ENCODE measurements around the gene ARHGAP33. TPM values are rescaled to one million over a fixed set of nuclear protein-coding genes. Genes with fewer than 3 reads are reported as not detected.

The ARHGAP33 gene
- total and polyA plus RNA-seq, 2 of the 8 experiments (the other 6 are each of a cell fraction or from before 2014, with no cell fraction given), result 6.5 to 25.2 TPM

DNA sequence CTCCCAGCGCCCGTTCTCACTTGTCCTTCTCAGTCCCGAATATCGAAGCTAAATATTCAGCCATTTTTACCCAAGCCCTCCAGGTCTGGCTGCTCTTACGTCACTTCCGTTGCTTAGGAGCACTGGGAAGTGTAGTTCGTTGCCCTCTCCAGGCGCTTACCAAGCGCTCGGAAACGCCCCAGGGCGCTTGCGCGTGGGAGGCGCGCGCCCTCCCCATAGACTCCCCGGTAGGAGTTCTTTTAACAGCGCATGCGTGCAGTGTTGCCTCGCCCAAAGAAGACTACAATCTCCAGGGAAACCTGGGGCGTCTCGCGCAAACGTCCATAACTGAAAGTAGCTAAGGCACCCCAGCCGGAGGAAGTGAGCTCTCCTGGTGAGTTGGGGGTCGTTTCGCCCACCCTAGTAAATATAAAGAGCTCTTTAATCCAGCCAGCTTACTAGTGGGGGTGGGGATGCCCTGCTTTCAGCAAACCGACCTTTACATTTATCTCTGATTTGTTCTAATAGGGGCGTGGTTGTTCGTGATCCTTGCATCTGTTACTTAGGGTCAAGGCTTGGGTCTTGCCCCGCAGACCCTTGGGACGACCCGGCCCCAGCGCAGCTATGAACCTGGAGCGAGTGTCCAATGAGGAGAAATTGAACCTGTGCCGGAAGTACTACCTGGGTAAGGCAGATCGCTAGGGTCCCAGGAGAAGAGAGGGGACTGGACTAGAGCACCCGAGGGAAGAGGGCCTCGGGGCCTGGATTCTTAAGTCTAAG, 29.9 kb upstream of the ARHGAP33 start, which contains the start of the genes PSENEN and U2AF1L4 (continued):
- TF ChIP-seq SIN3A (conservative IDR thresholded peaks at IDR 0.05 in 1 of 2, IDR thresholded peaks at IDR 0.05 in 1 of 2; ENCODE audit: low read depth in 1 of 2, low read length in 2 of 2) (peak in 1 of 2 experiments; percentile 82; a peak in 2 of 4 replicates), TAF7 (optimal IDR thresholded peaks at IDR 0.05; ENCODE audit: borderline replicate concordance, low read depth, low read length) (no peak), RXRA (IDR thresholded peaks at IDR 0.05; ENCODE audit: insufficient read depth, low read depth, low read length) (no peak), TAF1 (IDR thresholded peaks at IDR 0.05; ENCODE audit: low read depth, low read length) (peak; percentile 67; the same call in 1 of the 2 replicates), SAP30 (IDR thresholded peaks at IDR 0.05; ENCODE audit: insufficient read depth, insufficient replicate concordance, low read length) (peak; percentile 88), EGR1 (IDR thresholded peaks at IDR 0.05; ENCODE audit: borderline replicate concordance, low read depth, low read length) (peak; percentile 95), BACH1 (IDR thresholded peaks at IDR 0.05; ENCODE audit: low read length) (0 out of 2 replicates have a peak, but pooled peaks have one; percentile 8)
- TF ChIP-seq, protein P1, sequence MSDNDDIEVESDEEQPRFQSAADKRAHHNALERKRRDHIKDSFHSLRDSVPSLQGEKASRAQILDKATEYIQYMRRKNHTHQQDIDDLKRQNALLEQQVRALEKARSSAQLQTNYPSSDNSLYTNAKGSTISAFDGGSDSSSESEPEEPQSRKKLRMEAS (IDR thresholded peaks at IDR 0.05), result no peak
